22Rv1 (cell line): ENCODE measurements around the gene MRLN.

Source experiments
- CTCF ChIP-seq: fragments of 450-650 bp; IDR thresholded peaks from 2 replicates; pipeline ENCODE4 v1.5.1; 2017; ENCODE audit warnings: mild to moderate bottlenecking
- ZFX ChIP-seq: fragments of 450-650 bp; IDR thresholded peaks from 2 replicates; pipeline ENCODE4 v1.6.1; 2017; ENCODE audit warnings: antibody characterized with exemption, borderline replicate concordance

- TF ChIP-seq CTCF (no peak), ZFX (no peak)
Measured at GRCh38 chr10:59774451-59774850, 21.2 kb upstream of the MRLN start.
